HG03575 (cell line): ENCODE measurements around the gene UPF1.
"Not testable (repeated sequence)": the region's sequence is repeated elsewhere in the genome, so short reads cannot be mapped to it uniquely, and the experiment has no call there.

Experiments
- ATAC-seq: cut with Tn5 transposase; IDR thresholded peaks from one replicate; pipeline ENCODE4 v1.9.1; 2021; ENCODE audit not compliant: unreplicated experiment, insufficient number of reproducible peaks, low FRiP score; ENCODE audit errors: extremely low read depth

The UPF1 gene

GRCh38 chr19:18798384-18799352 is 33.1 kb upstream of the UPF1 start:
- no peak for ATAC-seq

GRCh38 chr19:18799389-18799970 is 32.3 kb upstream of the UPF1 start:
- no peak for ATAC-seq

GRCh38 chr19:18800079-18800478 is 31.7 kb upstream of the UPF1 start:
- no peak for ATAC-seq

- no peak for ATAC-seq
Observed at GRCh38 chr19:18800636-18801035, 31.1 kb upstream of the UPF1 start.

- ATAC-seq = no peak
Observed at GRCh38 chr19:18802354-18802753, 29.4 kb upstream of the UPF1 start.

- ATAC-seq = no peak
Observed at GRCh38 chr19:18803550-18804138, 28.1 kb upstream of the UPF1 start.

- no peak for ATAC-seq
Observed at GRCh38 chr19:18804139-18804601, 27.6 kb upstream of the UPF1 start.

GRCh38 chr19:18804643-18805042 is 27.1 kb upstream of the UPF1 start:
- no peak for ATAC-seq

- ATAC-seq = no peak
Observed at GRCh38 chr19:18807861-18808331, 23.9 kb upstream of the UPF1 start.

- ATAC-seq = no peak
Observed at GRCh38 chr19:18809149-18809868, 22.4 kb upstream of the UPF1 start.

- not testable (repeated sequence) for ATAC-seq
Observed at GRCh38 chr19:18811638-18812037, 20.1 kb upstream of the UPF1 start.

- ATAC-seq = no peak
Observed at GRCh38 chr19:18814063-18814462, 17.7 kb upstream of the UPF1 start.

GRCh38 chr19:18815673-18816072 is 16.1 kb upstream of the UPF1 start:
- no peak for ATAC-seq

GRCh38 chr19:18816645-18817044 is 15.1 kb upstream of the UPF1 start:
- ATAC-seq = not testable (repeated sequence)

GRCh38 chr19:18817574-18817973 is 14.2 kb upstream of the UPF1 start:
- no peak for ATAC-seq

- ATAC-seq = no peak
Observed at GRCh38 chr19:18828786-18829185, 3.0 kb upstream of the UPF1 start.

GRCh38 chr19:18830488-18830887 is 1.3 kb upstream of the UPF1 start:
- no peak for ATAC-seq

GRCh38 chr19:18832306-18833140 is 764 bp downstream of the UPF1 start:
- ATAC-seq = no peak
